ENCODE results near the gene OR51A2. TPM values are rescaled to one million over a fixed set of nuclear protein-coding genes. Genes with fewer than 3 reads are reported as not detected.

Gene OR51A2
- total RNA-seq, 1 donor from 2014 or later = not detected

Other genes with a start within 250 kb of the OR51A2 start
- gene OR51F1, start 185.8 kb downstream of the OR51A2 start, total RNA-seq = not detected
- not detected for gene OR52R1, start 151.3 kb downstream of the OR51A2 start, total RNA-seq
- not detected for gene OR51F2, start 134.4 kb downstream of the OR51A2 start, total RNA-seq
- not detected for gene OR51S1, start 106.5 kb downstream of the OR51A2 start, total RNA-seq
- not detected for gene OR51T1, start 73.8 kb downstream of the OR51A2 start, total RNA-seq
- not detected for gene OR51A7, start 51.9 kb downstream of the OR51A2 start, total RNA-seq
- not detected for gene OR51G2, start 36.4 kb downstream of the OR51A2 start, total RNA-seq
- gene OR51G1, start 31.4 kb downstream of the OR51A2 start, total RNA-seq = not detected
- gene OR51A4, start 8.1 kb downstream of the OR51A2 start, total RNA-seq = not detected
- gene OR51L1, start 39.1 kb upstream of the OR51A2 start, total RNA-seq = not detected
- gene OR52J3, start 90.8 kb upstream of the OR51A2 start, total RNA-seq = not detected
- gene OR52E2, start 103.9 kb upstream of the OR51A2 start, total RNA-seq = not detected
- not detected for gene OR52E1, start 113.9 kb upstream of the OR51A2 start, total RNA-seq
- not detected for gene OR52A5, start 182.6 kb upstream of the OR51A2 start, total RNA-seq
- gene OR52A1, start 199.0 kb upstream of the OR51A2 start, total RNA-seq = not detected
- gene OR51V1, start 245.0 kb upstream of the OR51A2 start, total RNA-seq = not detected

All from ureter (tissue), 1 donor.